ENCODE measurements around the gene SS18.
"Not testable (repeated sequence)": the region's sequence is repeated elsewhere in the genome, so short reads cannot be mapped to it uniquely, and the experiment has no call there.

SS18 gene, protein sequence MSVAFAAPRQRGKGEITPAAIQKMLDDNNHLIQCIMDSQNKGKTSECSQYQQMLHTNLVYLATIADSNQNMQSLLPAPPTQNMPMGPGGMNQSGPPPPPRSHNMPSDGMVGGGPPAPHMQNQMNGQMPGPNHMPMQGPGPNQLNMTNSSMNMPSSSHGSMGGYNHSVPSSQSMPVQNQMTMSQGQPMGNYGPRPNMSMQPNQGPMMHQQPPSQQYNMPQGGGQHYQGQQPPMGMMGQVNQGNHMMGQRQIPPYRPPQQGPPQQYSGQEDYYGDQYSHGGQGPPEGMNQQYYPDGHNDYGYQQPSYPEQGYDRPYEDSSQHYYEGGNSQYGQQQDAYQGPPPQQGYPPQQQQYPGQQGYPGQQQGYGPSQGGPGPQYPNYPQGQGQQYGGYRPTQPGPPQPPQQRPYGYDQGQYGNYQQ

DNA sequence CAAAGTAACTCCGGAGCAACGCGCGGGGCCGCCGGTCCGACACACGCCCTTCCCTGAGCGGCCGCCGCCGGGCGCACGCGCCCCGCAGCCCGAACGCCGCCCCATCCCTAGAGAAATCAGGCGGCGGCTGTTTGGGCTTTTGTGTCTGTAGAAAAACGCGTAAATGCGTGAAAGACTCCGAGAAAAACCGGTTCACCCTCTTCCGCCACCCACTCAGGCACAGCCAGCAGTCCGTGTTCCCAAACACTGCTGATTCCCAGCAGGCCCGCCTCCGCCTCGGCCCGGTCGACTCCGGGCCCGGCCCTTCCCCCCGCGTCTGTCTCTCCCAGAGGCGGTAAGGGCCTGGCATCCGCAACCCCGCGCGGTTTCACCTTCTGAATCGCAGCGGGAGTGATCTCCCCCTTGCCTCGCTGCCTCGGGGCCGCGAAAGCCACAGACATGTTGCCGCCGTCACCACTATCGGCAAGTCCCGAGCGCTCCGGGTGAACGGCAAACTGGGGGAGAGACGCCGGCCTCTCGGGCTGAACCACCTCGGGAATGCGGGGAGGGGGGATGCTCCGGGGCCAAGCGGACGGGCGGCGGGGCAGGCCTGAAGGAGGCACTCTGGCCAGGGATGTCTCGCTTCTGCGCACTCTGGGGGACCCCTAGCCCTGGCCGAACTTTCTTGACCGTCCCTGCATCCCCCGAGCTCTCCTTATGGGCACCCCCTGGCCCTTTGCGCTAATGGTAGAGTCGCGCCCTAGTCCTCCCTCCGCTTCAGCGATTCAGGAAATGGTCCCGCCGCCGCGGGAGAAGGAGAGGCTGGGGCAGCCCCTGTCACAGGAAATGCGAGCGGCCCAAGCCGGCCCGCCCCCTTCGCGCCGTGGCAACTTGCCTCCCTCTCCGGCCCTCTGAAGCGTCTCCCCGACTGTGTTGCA, at the start of gene SS18:
Gene SS18, minus strand, starts transcription at position 484 of the 917 bp plus-strand sequence. Its CDS starts 44 bp downstream, at position 440.
- DNase-seq (ENCODE audit: low spot score) = peak; percentile 95

DNA sequence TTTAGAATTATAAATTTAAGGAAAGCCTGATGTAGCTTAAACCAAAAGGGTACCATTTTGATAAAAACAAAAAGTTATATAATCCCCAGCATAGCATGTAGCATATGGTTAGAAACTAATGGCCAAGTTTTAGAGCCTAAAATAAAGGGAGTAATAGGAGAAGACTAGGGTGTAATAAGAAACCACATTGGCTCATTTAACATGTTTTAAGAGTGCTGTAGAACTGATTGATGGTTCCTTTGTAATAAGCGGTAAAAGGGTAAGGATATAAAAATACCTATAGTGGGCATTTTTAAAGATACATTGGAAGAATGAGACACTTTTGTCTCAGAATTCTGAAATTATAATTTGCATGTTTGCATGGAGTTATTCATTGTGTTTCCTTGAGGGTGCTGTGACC, 45.1 kb upstream of the SS18 start:
- DNase-seq (ENCODE audit: low spot score) = no peak

DNA sequence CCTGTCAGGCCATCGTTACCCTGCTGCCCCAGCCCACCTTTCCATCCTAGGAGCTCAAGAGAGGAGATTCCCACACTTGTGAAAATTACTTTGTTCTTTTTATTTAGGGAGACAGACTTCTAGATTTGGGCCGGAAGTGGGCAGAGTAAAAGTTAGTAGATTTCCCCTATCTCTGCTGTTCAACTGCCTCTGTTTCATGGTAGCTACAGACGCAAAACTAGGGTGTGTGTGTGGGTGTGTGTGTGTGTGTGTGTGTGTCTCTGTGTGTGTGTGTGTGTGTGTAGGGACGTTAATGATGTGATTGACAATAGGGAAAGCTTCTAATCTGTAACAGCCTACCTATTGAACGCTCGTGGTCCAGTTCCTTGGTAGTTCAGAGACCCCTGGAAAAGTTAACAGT, 43.7 kb upstream of the SS18 start:
- DNase-seq (ENCODE audit: low spot score) = no peak

DNA sequence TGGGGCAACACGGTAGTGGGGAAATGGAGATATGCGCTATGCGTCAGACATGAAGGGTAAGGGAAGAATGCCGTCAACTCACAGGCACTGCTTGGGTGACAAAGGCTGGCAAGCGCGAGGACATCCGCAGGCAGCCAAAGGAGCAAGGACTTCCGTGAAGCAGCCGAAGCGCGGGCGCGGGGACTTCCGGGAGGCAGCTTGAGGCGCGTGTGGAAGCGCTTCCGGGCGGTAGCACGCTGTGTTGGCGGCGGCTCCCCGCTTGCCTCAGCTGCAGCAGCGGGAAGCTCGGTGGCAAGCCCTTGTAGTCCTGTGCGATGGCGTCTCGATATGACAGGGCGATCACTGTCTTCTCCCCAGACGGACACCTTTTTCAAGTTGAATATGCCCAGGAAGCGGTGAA, 43.2 kb upstream of the SS18 start, which contains the start of gene PSMA8:
Gene PSMA8, plus strand, starts transcription at position 218 of the 400 bp plus-strand sequence. Its CDS starts 97 bp downstream, at position 315.
- DNase-seq (ENCODE audit: low spot score) = no peak

DNA sequence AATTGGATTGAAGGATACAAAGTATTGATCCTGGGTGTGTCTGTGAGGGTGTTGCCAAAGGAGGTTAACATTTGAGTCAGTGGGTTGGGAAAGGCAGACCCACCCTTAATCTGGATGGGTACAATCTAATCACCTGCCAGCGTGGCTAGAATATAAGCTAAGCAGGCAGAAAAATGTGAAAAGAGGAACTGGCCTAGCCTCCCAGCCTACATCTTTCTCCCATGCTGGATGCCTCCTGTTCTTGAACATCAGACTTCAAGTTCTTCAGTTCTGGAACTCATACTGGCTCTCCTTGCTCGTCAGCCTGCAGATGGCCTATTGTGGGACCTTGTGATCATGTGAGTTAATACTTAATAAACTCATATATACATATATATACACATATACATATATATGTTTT, 37.8 kb upstream of the SS18 start:
- DNase-seq (ENCODE audit: low spot score) = not testable (repeated sequence)

DNA sequence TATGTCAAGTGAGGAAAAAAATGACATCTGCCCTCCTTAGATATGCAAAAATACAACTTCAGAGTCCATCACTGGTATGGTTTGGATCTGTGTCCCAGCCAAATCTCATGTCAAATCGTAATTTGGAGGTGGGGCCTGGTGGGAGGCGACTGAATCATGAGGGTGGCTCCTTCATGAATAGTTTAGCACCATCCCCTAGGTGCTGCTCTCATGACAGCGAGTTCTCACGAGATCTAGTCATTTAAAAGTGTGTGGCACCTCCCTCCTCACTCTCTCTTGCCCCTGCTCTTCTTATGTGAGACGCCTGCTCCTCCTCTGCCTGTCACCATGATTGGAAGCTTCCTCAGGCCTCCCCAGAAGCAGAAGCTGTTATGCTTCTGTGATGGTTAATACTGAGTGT, 37.4 kb upstream of the SS18 start:
- no peak for DNase-seq (ENCODE audit: low spot score)

DNA sequence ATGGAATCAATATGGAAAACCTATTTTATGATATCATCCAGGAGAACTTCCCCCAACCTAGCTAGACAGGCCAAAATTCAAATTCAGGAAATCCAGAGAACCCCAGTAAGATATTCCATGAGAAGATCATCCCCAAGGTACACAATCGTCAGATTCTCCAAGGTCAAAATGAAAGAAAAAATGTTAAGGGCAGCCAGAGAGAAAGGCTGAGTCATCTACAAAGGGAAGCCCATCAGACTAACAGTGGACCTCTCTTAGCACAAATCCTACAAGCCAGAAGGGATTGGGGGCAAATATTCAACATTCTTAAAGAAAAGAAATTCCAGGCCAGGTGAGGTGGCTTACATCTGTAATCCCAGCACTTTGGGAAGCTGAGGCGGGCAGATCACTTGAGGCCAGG, 31.6 kb upstream of the SS18 start:
- DNase-seq (ENCODE audit: low spot score) = not testable (repeated sequence)

DNA sequence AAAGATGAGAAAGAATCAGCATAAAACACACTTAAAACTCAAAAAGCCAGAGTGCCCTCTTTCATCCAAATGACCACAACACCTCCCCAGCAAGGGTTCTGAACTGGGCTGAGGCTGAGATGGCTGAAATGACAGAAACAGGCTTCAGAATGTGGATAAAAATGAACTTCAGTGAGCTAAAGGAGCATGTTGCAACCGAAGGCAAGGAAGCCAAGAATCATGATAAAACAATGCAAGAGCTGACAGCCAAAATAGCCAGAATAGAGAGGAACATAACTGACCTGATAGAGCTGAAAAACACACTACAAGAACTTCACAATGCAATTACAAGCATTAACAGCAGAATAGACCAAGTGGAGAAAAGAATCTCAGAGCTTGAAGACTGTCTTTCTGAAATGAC, 31.1 kb upstream of the SS18 start:
- no peak for DNase-seq (ENCODE audit: low spot score)

DNA sequence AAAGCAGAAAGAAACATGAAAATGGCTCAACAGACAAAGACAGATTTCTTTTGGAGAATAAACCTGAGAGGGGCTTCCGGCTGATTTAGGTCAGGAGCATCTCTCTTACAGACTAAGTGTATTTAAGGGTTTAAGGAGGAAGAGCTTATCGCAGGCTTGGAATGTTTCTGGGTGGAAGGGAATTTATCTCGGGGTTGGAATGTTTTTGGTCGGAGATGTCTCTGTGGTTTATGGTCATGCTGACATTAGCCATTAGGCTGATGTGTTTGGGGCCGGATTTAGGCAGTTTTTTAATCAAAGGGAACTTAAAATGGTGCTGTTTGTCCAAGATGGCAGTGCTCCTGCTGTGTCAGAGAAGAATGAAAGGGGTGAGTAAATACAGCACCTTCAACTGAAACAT, 28.8 kb upstream of the SS18 start:
- no peak for DNase-seq (ENCODE audit: low spot score)

DNA sequence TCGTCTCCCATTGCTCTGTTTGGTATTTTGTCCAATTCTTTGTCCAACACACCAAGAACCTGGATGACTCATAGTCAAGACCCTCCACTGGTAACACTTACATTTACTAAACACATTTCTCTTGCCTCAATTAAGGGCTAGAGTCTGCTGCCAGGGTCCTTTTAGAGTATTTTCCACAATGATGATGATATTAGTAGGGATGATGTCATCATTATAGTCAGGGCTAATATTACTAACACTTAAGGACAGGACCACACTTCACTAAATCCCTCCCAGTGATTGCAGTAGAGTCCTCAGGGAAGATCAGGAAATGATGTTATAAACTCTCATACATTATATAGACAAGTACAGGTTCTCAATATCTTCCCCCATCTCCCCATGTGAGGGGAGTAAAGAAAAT, 13.6 kb upstream of the SS18 start:
- no peak for DNase-seq (ENCODE audit: low spot score)

DNA sequence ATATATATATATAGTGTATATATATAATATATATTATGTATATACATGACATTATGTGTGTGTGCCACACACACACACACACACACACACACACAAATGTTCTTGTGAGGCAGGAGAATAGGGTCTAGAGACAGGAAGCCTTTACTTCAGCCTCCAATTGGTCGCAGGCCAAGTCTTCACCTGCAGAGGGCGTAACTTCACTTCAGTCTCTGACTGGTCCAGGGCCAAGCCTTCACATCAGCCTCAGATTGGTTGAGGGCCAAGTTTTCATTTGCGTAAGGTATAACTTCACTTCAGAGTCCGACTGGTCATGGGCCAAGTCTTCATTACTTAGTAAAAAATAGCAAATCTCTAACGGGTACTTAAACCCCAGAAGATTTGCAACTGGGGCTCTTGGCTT, 13.2 kb upstream of the SS18 start:
- no peak for DNase-seq (ENCODE audit: low spot score)

DNA sequence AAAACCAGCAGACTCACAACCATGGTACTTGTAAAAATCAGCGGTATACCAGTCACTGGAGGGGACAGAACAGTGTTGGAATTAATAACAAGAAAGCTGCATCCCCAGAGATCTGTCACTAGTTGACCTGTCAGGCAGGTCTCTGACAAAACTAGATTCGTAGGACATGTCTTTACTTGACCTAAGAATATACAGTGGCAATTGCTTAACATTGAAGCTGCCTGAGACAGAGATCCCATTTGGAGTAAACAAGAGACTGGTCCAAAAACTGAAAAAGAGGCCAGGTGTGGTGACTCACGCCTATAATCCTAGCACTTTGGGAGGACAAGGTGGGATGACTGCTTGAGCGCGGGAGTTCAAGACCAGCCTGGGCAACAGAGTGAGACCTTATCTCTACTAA, 7.2 kb upstream of the SS18 start:
- DNase-seq (ENCODE audit: low spot score) = no peak

DNA sequence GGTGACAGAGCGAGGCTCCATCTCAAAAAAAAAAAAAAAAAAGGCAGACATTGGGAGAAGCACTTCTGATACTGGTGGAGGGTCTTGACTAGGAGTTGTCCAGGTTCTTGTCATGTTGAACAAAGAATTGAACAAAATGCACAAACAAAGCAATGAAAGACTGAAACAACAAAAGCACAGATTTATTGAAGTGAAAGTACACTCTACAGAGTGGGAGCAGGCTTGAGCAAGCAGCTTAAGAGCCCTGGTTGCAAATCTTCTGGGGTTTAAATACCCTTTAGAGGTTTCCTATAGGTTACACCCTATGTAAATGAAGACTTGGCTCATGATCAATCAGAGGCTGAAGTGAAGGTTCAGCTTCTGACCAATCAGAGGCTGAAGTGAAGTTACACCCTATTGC, 6.4 kb upstream of the SS18 start:
- no peak for DNase-seq (ENCODE audit: low spot score)

DNA sequence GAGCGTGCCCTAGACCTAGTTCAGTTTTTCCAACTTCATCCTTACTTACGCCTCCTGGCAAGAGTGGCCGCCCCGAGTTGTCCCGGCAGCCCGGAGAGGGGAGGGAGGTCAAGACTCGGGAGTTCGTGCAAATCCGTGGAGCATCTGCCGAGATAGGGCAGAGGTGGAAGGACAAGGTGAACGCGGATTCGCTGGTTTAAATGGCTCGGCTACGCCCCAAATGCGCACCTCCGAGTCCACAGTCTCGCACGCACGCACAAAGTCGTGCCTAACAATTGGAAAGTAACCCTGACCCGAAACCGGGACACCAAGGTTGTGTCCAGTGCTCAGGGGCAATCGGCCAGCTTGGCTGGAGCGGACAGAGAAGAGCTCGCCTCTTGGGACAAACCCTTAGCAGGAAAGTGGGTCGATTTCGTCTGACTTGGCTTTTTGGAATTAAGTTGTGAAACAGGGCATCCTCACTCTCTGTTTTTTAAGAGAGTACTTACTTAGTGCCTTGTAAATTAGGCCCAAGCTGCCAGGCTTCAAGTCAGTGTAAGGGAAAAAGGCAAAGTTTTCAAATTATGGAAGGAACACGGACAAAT, 726 bp upstream of the SS18 start:
- no peak for DNase-seq (ENCODE audit: low spot score)

DNA sequence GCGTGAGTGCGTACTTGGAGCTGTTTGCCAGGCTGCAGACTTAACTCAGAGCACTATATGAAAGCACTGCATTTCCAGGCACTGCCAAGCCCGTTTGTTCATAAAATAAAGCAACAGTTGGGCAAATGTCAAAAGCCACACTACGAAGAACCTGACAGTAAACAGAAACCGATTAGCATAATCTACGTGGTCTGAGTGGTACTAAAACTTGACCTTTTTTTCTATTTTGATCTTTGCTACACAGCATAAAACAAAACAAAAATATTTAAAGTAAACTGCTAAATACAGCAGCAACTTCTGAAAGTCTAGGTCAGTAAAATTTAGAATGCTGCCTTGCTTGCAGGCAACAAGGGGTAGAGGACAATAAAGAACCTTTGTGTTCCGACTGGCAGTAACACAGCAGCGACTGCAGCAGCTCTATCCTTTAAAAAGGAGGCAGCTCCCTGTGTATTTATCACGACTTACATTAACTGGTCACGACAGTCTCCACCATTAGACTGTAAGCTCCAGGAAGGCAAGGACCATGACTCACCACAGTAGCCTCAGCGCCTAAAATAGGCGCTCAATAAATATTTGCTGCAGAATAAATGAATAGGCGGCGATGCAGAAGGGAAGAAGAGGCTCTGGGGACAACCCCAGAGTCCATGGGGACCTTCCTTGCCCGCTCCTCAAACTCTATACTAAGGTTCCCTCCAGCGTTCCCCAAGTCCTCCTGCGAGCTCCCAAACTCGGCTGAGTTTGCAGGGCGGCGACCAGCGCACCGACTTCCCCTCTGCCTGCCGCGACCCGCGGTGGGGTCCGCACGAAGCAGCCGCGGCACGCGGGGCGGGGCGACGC, 902 bp downstream of the SS18 start:
- peak; percentile 10 for DNase-seq (ENCODE audit: low spot score)

DNA sequence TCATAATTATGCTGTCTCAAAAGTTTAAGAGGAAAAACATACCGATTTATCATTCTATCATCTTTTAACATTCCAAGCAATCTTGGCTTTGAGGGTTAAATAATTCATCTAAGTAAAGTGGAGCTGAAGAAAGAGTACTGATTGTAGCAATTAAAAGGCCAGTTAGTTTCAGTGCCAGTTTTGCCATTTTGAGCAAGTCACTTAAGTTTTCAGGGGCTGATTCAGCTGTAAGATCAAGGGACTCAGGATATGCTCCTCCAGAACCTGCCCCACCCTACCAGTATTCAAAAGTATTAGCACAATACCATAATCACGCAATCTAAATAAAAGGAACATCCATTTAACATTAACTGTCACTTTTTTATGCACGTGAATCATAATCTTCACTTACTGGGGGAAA, 1.9 kb downstream of the SS18 start:
- DNase-seq (ENCODE audit: low spot score) = peak; percentile 5

DNA sequence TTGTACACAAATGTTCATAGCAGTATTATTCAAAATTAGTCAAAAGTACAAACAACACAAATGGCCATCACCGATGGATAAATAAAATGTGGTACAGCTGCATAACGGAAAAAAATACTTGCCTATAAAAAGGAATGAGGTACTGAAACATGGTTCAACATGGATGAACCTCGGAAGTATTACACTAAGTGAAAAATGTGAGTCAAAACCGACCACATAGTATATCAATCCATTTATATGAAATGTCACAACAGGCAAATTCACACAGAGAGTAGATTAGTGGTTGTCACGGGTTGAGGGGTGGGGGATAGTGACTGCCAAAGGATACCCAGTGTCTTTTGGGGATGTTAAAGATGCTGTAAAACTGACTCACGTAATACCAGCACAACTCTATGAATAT, 3.5 kb downstream of the SS18 start:
- DNase-seq (ENCODE audit: low spot score) = no peak

DNA sequence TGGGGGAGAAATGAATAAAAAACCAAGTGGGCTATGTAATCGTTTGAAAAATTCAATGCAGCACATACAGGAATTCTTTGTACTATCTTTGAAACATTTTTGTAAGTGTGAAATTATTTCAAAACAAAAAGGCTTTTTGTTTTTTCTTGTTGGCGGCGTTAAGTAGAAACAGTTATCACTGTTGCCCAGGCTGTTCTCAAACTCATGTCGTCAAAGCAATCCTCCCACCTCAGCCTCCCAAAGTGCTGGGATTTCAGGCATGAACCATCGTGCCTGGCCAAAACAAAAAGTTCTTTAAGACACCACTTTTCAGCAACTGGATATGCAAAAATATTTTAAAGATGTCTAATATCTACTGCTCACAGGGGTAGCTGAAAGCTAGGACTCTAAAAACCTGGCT, 5.4 kb downstream of the SS18 start:
- DNase-seq (ENCODE audit: low spot score) = no peak

DNA sequence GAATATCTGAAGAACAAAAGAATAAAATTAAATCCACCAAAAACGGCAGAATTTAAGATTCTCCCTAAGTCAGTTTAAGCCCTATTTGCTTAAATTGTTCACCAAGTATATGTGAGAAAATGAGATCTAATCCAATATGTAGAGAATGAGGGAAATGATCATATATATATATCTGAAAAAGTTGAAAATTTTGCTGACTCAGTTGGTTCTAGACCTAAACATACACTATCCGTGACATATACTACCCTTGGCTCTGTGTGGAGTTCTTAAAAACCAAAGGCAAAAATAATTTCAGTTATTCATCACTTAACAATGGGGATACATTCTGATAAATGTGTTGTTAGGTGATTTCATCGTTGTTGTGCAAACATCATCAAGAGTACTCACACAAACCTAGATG, 7.3 kb downstream of the SS18 start:
- DNase-seq (ENCODE audit: low spot score) = no peak

DNA sequence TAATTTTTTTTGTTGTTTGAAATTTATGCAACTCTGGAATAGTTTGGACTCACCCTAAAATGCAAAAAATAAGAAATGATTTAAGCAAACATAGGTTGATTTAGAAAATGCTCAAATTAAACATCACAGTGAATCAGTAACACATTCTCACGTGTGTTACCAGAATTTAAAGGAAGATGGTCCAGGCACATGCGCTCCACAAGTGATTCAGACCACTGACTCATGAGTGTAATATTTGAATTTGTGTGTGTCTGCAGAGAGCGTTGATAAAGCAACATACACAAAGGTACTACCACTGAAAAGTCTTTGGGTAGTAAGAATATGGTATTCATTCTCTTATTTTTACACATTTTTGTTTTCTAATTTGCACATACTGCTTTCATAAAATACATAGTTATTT, 7.9 kb downstream of the SS18 start:
- no peak for DNase-seq (ENCODE audit: low spot score)

DNA sequence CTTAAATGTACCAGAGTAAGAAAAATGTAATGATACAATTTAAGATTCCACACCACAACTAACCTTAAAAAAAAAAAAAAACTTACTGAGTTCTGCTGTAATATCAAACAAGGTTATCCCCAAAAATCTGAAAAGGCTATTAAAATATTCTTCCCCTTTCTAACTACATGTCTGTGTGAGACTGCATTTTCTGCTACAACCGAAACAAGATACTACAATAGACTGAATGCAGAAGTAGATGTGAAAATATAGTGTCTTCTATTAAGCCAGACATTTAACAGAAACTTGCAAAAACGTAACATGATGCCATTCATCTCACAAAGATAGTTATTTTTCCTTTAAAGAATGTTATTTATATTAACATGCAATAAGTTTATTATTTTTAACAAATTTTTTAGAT, 16.2 kb downstream of the SS18 start:
- no peak for DNase-seq (ENCODE audit: low spot score)

DNA sequence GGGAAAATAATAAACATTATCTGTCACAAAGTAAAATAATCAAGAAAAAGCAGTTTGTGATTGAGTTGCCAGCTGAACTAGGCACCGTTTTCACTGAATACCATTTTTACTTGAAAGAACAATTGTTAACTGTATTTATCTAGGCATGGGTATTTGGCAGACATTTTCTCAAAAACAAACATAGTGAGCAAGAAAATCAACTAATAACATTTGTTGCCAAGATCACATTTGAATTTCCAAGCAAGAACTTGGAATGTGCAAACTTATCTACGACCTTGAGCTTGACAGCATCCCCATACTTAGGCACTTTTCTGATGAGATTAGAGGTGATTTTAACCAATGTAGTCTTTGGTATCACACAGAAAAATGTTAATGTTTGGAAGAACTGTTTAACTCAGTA, 16.7 kb downstream of the SS18 start:
- DNase-seq (ENCODE audit: low spot score) = no peak

Measured in AG08396 (cell line).